GM18517 (cell line): Measurements from ENCODE around the gene DLL3.

ENCODE experiments used
- ATAC-seq: cut with Tn5 transposase; IDR thresholded peaks from one replicate; pipeline ENCODE4 v1.9.1; 2021; ENCODE audit warnings: mild to moderate bottlenecking, moderate library complexity; ENCODE audit not compliant: unreplicated experiment

The DLL3 gene

GRCh38 chr19:39550197-39550596 lies 51.5 kb downstream of the DLL3 start:
- ATAC-seq: no peak

GRCh38 chr19:39553082-39553652 lies 54.4 kb downstream of the DLL3 start:
- ATAC-seq: no peak

GRCh38 chr19:39554701-39555311 lies 56.1 kb downstream of the DLL3 start:
- no peak for ATAC-seq

- no peak for ATAC-seq
Measured at GRCh38 chr19:39555883-39556282, 57.1 kb downstream of the DLL3 start.
